ENCODE results near the gene SYNGR3. TPM values are rescaled to one million over a fixed set of nuclear protein-coding genes. Genes with fewer than 3 reads are reported as not detected.

Gene SYNGR3
- total RNA-seq, 4 donors from 2014 or later: 2.1 to 5.6 (median 3.3) TPM

DNA sequence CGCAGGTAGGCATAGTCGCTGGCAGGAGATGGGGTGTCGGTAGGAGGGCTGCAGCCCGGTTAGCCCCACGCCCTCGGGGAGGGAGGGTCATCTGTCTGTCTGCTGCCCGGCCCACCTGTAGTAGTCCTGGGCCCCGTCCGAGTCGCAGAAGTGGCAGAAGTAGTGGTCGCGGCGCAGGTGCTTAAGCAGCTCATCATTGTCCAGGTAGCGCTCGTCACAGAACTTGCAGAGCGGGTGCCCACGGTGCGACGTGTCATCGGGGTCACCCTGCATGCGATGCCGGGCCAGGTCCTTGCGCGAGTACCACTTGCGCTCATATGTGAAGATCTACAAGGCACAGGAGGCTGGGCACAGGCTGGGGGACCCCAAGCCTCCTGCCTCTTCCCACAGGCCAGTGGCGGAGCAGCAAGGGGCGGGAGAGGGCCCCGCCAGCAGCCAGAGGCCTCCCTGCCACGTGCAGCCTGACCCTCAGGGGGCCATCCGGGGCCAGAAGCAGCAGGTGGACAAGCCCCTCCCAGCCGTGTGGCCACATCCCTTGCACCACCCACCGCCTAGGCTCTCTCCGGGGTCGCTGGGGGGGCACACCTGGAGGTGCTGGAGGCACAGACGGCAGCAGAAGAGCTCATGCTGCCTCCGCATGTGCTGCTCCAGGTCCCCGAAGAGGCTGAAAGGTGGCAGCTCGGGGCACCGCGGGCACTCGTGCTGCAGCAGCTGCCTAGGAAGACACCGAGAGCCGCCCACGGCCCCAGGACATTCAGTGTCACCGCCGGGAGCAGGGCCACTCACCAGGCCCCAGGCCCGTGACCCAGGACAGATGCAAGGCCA lies 12.8 kb downstream of the SYNGR3 start:
- TF ChIP-seq EP300 (IDR thresholded peaks at IDR 0.05): no peak
- TF ChIP-seq POLR2A (IDR thresholded peaks at IDR 0.05; ENCODE audit: low read depth): no peak
- TF ChIP-seq, protein P1, sequence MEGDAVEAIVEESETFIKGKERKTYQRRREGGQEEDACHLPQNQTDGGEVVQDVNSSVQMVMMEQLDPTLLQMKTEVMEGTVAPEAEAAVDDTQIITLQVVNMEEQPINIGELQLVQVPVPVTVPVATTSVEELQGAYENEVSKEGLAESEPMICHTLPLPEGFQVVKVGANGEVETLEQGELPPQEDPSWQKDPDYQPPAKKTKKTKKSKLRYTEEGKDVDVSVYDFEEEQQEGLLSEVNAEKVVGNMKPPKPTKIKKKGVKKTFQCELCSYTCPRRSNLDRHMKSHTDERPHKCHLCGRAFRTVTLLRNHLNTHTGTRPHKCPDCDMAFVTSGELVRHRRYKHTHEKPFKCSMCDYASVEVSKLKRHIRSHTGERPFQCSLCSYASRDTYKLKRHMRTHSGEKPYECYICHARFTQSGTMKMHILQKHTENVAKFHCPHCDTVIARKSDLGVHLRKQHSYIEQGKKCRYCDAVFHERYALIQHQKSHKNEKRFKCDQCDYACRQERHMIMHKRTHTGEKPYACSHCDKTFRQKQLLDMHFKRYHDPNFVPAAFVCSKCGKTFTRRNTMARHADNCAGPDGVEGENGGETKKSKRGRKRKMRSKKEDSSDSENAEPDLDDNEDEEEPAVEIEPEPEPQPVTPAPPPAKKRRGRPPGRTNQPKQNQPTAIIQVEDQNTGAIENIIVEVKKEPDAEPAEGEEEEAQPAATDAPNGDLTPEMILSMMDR (IDR thresholded peaks at IDR 0.05): no peak
- TF ChIP-seq POLR2AphosphoS5 (IDR thresholded peaks at IDR 0.05): no peak
- H3K27ac ChIP-seq (replicated peaks in 1 of 4): no peak overlapping the region
- H3K9me3 ChIP-seq: no peaks in the 10 kb centered on the region
- peaks cover 58 to 66% (median 63%) of the 10 kb centered on the region in 4 donors for H3K36me3 ChIP-seq
- intact Hi-C loops (cut with DNase I): no loop called here
- no peak overlapping the region for H3K4me3 ChIP-seq
- no peaks in the 10 kb centered on the region for H3K27me3 ChIP-seq
- no peak for DNase-seq (ENCODE audit: extremely low spot score)
- peaks cover 40 to 51% (median 48%) of the 10 kb centered on the region in 4 donors for H3K4me1 ChIP-seq
- 92% methylated on average over 10 of the region's 47 CpGs for WGBS

DNA sequence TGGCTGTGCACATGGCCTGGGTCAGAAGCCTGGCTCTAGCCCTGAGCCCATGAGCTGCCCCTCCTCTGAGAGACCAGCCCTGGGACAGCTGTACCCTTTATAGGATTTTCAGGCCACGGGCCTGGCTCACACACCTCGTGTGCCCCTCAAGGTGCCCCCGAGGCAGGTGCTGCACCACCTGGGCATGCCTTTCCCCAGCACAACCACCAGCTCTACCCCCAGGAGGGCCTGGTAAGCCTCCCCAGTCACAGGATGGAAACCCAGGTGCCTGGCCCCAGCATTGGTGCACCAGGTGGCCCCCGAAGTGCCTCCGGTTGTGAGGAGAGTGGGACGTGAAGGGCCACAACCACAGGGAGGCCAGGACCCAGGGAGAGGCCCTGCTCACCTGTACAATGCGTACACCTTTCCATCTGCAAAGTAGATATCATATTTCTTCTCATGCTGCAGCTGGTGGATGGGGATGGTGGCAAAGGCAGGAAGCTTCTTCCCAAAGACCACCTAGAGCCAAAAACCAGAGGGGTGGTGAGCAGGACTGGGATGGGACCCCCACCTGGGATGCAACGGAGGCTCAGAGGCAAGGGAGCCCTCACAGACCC lies 13.6 kb downstream of the SYNGR3 start:
- H3K9me3 ChIP-seq: no peaks in the 10 kb centered on the region
- peaks cover 51 to 60% (median 58%) of the 10 kb centered on the region in 4 donors for H3K36me3 ChIP-seq
- WGBS: 50% methylated on average over 1 of the region's 8 CpGs
- TF ChIP-seq EP300 (IDR thresholded peaks at IDR 0.05) (no peak), POLR2AphosphoS5 (IDR thresholded peaks at IDR 0.05) (no peak)
- H3K27ac ChIP-seq (replicated peaks in 1 of 4): no peak overlapping the region
- intact Hi-C loops (cut with DNase I): no loop called here
- H3K4me3 ChIP-seq: no peak overlapping the region
- no peaks in the 10 kb centered on the region for H3K27me3 ChIP-seq
- no peak for DNase-seq (ENCODE audit: extremely low spot score)
- peaks cover 48 to 53% (median 51%) of the 10 kb centered on the region in 4 donors for H3K4me1 ChIP-seq

DNA sequence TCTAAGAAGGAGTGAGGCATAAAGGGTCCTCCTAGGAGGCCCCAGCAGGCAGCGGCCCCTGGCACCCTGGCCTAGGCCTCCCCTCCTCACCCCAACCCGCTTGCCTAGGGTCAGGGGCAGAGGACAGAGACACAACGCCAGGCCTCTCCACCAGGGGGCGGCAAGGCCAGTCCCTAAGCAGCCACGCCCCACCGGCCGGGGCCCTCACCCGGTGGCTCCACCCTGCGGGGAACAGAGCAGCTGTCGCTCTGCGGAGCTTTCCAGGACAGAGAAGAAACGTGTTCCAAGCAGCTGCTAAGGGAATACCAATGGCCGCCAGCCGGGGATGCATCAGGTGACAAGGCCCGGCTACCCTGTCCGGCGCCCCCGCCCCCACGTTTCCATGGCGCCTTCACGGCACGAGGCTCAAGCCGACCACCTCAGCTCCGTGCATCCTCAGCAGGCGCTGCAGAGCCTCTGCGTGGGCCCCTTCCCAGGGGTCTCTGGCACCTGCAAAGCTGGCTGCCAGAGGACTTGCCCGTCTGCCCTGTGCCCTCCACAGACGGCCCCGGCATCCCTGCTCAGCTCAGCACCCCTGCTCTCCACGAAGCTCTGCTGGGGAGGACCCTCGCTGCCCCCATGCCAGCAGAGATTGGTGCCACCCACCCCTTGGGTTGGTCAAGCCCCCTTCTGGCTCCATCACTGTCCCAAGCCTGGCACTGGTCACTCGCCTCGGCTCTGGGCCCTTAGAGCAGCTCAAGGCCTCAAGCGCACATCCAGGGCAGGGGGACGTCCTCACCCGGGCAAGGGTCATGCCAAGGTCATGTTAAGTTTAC lies 14.3 kb downstream of the SYNGR3 start:
- H3K9me3 ChIP-seq: no peaks in the 10 kb centered on the region
- TF ChIP-seq, protein P1 (IDR thresholded peaks at IDR 0.05): peak; percentile 78 to 93 (median 85)
- no peak for TF ChIP-seq EP300 (IDR thresholded peaks at IDR 0.05)
- TF ChIP-seq POLR2A (IDR thresholded peaks at IDR 0.05; ENCODE audit: low read depth): no peak
- TF ChIP-seq POLR2AphosphoS5 (IDR thresholded peaks at IDR 0.05): peak in 1 of 2 donors; percentile 70
- DNase-seq (ENCODE audit: extremely low spot score): peak; percentile 94
- H3K4me1 ChIP-seq: peaks cover 54 to 59% (median 58%) of the 10 kb centered on the region in 4 donors
- WGBS: 41% methylated on average over 14 of the region's 36 CpGs
- intact Hi-C loops (cut with DNase I): no loop called here
- peaks cover 44 to 53% (median 51%) of the 10 kb centered on the region in 4 donors for H3K36me3 ChIP-seq
- peak overlapping the region in 3 of 4 donors; percentile 5 to 23 (median 21) for H3K4me3 ChIP-seq
- no peak overlapping the region for H3K27ac ChIP-seq (replicated peaks in 1 of 4)
- no peaks in the 10 kb centered on the region for H3K27me3 ChIP-seq

DNA sequence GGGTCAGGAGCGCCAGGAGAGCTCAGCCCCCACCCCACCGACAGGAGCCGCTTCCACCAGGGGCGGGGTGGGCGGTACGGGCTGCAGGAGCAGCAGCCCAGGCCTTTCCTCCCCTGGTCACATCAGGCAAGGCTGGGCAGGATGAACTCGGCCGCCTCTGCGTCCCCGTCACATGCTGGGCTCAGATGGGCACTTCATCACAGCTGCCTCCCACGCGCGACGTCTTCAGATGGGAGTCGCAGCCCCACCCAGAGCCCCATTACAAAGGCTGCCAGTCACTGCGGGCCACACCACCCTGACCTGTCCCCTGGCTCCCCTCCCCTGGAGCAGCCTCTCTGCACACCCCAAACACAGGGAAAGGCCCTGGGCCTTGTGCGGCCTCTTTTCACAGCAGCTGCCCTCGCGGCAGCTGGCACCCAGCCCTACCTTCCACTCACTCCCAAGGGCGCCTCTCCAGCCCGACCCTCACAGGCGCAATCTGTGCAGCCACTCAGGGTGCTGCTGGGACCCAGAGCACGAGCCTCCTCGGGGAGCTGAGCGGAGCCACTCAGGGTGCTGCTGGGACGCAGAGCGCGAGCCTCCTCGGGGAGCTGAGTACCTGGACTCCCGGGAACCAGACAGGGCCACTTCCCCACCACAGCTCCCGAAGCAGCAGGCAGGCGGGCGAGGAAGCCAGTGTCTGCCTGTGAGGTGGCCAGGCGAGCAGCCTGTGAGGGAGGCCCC lies 15.2 kb downstream of the SYNGR3 start:
- intact Hi-C loops (cut with DNase I): no loop called here
- 84% methylated on average over 16 of the region's 34 CpGs for WGBS

More for the DNA sequence above, 15.2 kb downstream of the SYNGR3 start:
- Histone ChIP-seq H3K4me3 (no peak overlapping the region), H3K36me3 (peaks cover 35 to 43% (median 41%) of the 10 kb centered on the region in 4 donors), H3K4me1 (peaks cover 54 to 62% (median 60%) of the 10 kb centered on the region in 4 donors), H3K27ac (replicated peaks in 1 of 4) (no peak overlapping the region), H3K27me3 (no peaks in the 10 kb centered on the region), H3K9me3 (no peaks in the 10 kb centered on the region)
- no peak for TF ChIP-seq POLR2AphosphoS5 (IDR thresholded peaks at IDR 0.05)
- TF ChIP-seq, protein P1 (IDR thresholded peaks at IDR 0.05): no peak
- no peak for TF ChIP-seq EP300 (IDR thresholded peaks at IDR 0.05)
- no peak for TF ChIP-seq POLR2A (IDR thresholded peaks at IDR 0.05; ENCODE audit: low read depth)
- no peak for DNase-seq (ENCODE audit: extremely low spot score)

All from esophagus muscularis mucosa (tissue), 4 donors.